Lower leg skin (tissue), 4 donors: ENCODE data around the gene SCAI. TPM values are rescaled to one million over a fixed set of nuclear protein-coding genes. Genes with fewer than 3 reads are reported as not detected.

ENCODE experiments used
- DNase-seq, 2 donors: peaks; one replicate each; pipeline ENCODE4 v3.0.0-alpha.2; 2019; ENCODE audit warnings: low spot score in 2 of 2
- H3K4me3 ChIP-seq: fragments of 200-600 bp; sonication (generic); 2 replicates; pipeline ENCODE4 v1.5.1; 2017; ENCODE audit warnings: mild to moderate bottlenecking, low read depth; ENCODE audit not compliant: poor library complexity, severe bottlenecking
- CTCF ChIP-seq, 3 donors: fragments of 450-650 bp; IDR thresholded peaks; one replicate each; pipeline ENCODE4 v1.5.1; 2016; ENCODE audit warnings: antibody characterized with exemption in 3 of 3, mild to moderate bottlenecking in 3 of 3, moderate library complexity in 2 of 3
- POLR2A ChIP-seq, 2 donors: fragments of 450-650 bp; IDR thresholded peaks; one replicate each; pipeline ENCODE4 v1.6.1; 2016 to 2017; ENCODE audit warnings: antibody characterized with exemption in 2 of 2, mild to moderate bottlenecking in 1 of 2, moderate library complexity in 1 of 2
- WGBS, 2 donors: methylation state at CpG; one replicate each; pipeline ENCODE4 v1.1.5; 2018; 5-methylcytosine and 5-hydroxymethylcytosine counted together
- intact Hi-C: fragments of 100-400 bp; cut with DNase I; formaldehyde crosslinking; loops from one replicate; pipeline ENCODE4 v1.15.0; 2023; ENCODE audit warnings: low total_unique reads
- total RNA-seq, 4 donors: library from RNA; depleted of rRNA; stranded (reverse); fragments of >200 nt; gene quantifications; one replicate each; pipeline ENCODE4 v1.1.0, GENCODE V29; 2016

The SCAI gene
- total RNA-seq, 4 donors from 2014 or later = 2.9 to 9.2 (median 5.8) TPM

- no peak for DNase-seq
- H3K4me3 ChIP-seq = no peak overlapping the region
- intact Hi-C loops = no loop called here
- TF ChIP-seq CTCF (IDR thresholded peaks at IDR 0.05) (no peak), POLR2A (IDR thresholded peaks at IDR 0.05) (no peak)
Observed at GRCh38 chr9:124894741-124895170, 248.6 kb downstream of the SCAI start.

GRCh38 chr9:124894035-124894740, 249.1 kb downstream of the SCAI start:
- WGBS, 2 donors = 78 to 81% methylated on average over 9 of the region's 9 CpGs
- H3K4me3 ChIP-seq = no peak overlapping the region
- TF ChIP-seq POLR2A (IDR thresholded peaks at IDR 0.05) (no peak), CTCF (IDR thresholded peaks at IDR 0.05) (no peak)
- no peak for DNase-seq
- intact Hi-C loops = no loop called here

Other genes with a start within 250 kb of the SCAI start
- 10 to 100 TPM; 15.0 to 23.4 (median 18.0) TPM for gene GOLGA1, start 202.4 kb downstream of the SCAI start, total RNA-seq
- gene PPP6C, start 46.3 kb upstream of the SCAI start, total RNA-seq = 10 to 100 TPM; 26.0 to 29.9 (median 29.5) TPM
- 10 to 100 TPM; 12.3 to 17.9 (median 14.1) TPM for gene RABEPK, start 57.0 kb upstream of the SCAI start, total RNA-seq
- 10 to 100 TPM; 55.9 to 72.3 (median 65.7) TPM for gene HSPA5, start 97.8 kb upstream of the SCAI start, total RNA-seq
- 10 to 100 TPM; 50.9 to 79.0 (median 53.4) TPM for gene GAPVD1, start 118.3 kb upstream of the SCAI start, total RNA-seq